ENCODE measurements around the gene ZNF346. TPM values are rescaled to one million over a fixed set of nuclear protein-coding genes. Genes with fewer than 3 reads are reported as not detected.

The ZNF346 gene
- total RNA-seq, 1 experiment from 2014 or later, result 31.2 TPM

DNA sequence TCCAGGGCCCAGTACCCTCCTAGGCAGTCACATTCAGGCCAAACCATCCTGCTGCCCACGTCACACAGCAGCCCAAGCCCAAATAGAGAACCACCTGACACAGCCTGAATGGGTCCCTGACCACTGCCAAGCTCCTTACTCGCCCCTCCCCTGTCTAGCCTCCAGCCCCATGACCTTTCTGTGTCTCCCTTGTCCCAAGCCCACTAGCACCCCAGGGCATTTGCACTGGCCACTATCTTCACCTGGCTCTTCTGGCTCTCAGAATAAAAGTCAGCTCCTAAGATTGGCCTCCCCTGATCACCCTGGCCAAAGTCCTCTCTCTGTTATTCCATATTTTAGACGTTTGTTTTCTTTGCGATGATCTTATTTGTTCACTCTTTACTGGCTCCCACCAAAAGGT, 84.7 kb downstream of the ZNF346 start:
- no peaks in the 10 kb centered on the region for H3K9me3 Mint-ChIP-seq (ENCODE audit: low read depth, unreplicated experiment)
- peaks cover 27% of the 10 kb centered on the region for H3K4me1 Mint-ChIP-seq (ENCODE audit: low read depth, unreplicated experiment)
- peaks cover 6% of the 10 kb centered on the region for H3K36me3 Mint-ChIP-seq (ENCODE audit: insufficient read depth, unreplicated experiment)
- TF ChIP-seq, protein P1, sequence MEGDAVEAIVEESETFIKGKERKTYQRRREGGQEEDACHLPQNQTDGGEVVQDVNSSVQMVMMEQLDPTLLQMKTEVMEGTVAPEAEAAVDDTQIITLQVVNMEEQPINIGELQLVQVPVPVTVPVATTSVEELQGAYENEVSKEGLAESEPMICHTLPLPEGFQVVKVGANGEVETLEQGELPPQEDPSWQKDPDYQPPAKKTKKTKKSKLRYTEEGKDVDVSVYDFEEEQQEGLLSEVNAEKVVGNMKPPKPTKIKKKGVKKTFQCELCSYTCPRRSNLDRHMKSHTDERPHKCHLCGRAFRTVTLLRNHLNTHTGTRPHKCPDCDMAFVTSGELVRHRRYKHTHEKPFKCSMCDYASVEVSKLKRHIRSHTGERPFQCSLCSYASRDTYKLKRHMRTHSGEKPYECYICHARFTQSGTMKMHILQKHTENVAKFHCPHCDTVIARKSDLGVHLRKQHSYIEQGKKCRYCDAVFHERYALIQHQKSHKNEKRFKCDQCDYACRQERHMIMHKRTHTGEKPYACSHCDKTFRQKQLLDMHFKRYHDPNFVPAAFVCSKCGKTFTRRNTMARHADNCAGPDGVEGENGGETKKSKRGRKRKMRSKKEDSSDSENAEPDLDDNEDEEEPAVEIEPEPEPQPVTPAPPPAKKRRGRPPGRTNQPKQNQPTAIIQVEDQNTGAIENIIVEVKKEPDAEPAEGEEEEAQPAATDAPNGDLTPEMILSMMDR (IDR thresholded peaks at IDR 0.05; ENCODE audit: unreplicated experiment), result no peak
- CTCF ChIA-PET, result interaction anchor here (0.7 to 2.0 kb wide), 2 partner anchors 15 to 20 kb away, joined by 4 to 8 read pairs; partner anchors contain the start of gene FGFR4
- no TSS peak for BruUV-seq (replicated peaks)
- no peak for DNase-seq
- H3K27me3 Mint-ChIP-seq (ENCODE audit: unreplicated experiment), result no peaks in the 10 kb centered on the region
- no peak overlapping the region for H3K4me3 Mint-ChIP-seq (ENCODE audit: low read depth, unreplicated experiment)
- no peak overlapping the region for H3K27ac Mint-ChIP-seq (ENCODE audit: unreplicated experiment)
- intact Hi-C loops (cut with micrococcal nuclease; ENCODE audit: unreplicated experiment), result no loop called here

DNA sequence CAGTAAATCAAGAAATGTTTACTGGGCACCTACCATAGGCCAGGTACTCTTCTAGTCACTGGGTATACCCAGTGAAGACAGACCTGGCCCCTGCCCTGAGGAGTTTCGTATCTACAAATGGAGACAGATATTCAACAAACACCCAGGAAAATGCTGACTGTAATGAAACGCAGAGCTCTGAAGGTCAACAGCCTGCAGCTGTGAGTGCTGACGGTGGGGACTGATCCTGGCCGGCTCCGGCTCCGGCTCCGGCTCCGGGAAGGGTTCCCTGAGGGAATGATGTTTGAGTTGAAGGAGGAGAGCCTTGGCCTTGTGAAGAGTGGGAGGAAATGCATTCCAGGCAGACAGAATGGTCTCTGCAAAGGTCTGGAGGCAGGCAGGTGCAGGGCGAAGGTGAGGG, 87.3 kb downstream of the ZNF346 start:
- no TSS peak for BruUV-seq (replicated peaks)
- DNase-seq, result no peak
- intact Hi-C loops (cut with micrococcal nuclease; ENCODE audit: unreplicated experiment), result loop anchor here (5.0 to 10.0 kb wide), 2 partner anchors 192 to 345 kb away; partner anchors contain the start of genes PRELID1 and RAB24
- peak overlapping the region; percentile 6 for H3K27ac Mint-ChIP-seq (ENCODE audit: unreplicated experiment)
- no peaks in the 10 kb centered on the region for H3K9me3 Mint-ChIP-seq (ENCODE audit: low read depth, unreplicated experiment)
- TF ChIP-seq, protein P1 (IDR thresholded peaks at IDR 0.05; ENCODE audit: unreplicated experiment), result no peak
- no peak overlapping the region for H3K4me3 Mint-ChIP-seq (ENCODE audit: low read depth, unreplicated experiment)
- CTCF ChIA-PET, result interaction anchor here (4.7 kb wide), 1 partner anchor 23 kb away, joined by 73 read pairs; the partner anchor contains the start of gene FGFR4
- peaks cover 6% of the 10 kb centered on the region for H3K36me3 Mint-ChIP-seq (ENCODE audit: insufficient read depth, unreplicated experiment)
- H3K27me3 Mint-ChIP-seq (ENCODE audit: unreplicated experiment), result no peaks in the 10 kb centered on the region
- H3K4me1 Mint-ChIP-seq (ENCODE audit: low read depth, unreplicated experiment), result peaks cover 20% of the 10 kb centered on the region

DNA sequence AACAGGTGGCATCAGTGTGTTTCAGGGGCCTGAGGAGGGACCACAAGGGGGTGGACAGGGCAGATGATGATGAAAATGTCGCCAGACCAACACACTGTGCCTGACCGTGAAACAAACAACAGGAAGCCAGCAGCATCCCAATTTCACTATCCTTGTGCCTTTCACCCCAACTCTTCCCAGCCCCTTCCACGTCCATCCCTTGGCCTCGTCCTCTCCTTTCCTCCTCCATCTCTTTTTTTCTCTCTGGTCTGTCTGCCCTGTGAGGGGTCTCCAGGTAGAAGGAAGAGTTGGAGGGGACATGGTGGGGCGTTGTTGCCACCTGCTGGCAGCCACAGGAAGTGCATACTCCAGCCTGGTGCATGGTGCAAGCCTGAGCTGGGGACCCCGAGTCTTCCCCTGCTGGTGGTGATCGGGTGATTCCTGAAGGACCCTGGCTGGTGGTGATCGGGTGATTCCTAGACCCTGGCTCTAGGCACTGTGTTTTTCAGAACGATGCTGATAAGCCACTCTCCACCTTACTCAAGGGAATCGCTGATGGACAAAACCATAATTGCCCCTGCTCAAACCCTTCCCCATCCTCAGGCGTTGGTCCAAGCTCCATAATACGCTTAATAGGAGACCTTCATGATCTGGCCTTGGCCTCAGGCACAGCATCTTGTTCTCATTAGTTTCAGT, 89.4 kb downstream of the ZNF346 start:
- CTCF ChIA-PET, result interaction anchor here (0.6 to 4.7 kb wide), 14 partner anchors 14 to 452 kb away, joined by 3 to 73 read pairs (median 5); partner anchors contain the start of gene FGFR4
- intact Hi-C loops (cut with micrococcal nuclease; ENCODE audit: unreplicated experiment), result loop anchor here (1.0 to 10.0 kb wide), 4 partner anchors 40 to 451 kb away; partner anchors contain the start of genes PRELID1 and RAB24
- peak overlapping the region; percentile 73 for H3K27ac Mint-ChIP-seq (ENCODE audit: unreplicated experiment)
- H3K4me1 Mint-ChIP-seq (ENCODE audit: low read depth, unreplicated experiment), result peaks cover 20% of the 10 kb centered on the region
- peaks cover 6% of the 10 kb centered on the region for H3K36me3 Mint-ChIP-seq (ENCODE audit: insufficient read depth, unreplicated experiment)
- no peaks in the 10 kb centered on the region for H3K27me3 Mint-ChIP-seq (ENCODE audit: unreplicated experiment)
- H3K9me3 Mint-ChIP-seq (ENCODE audit: low read depth, unreplicated experiment), result no peaks in the 10 kb centered on the region
- peak; percentile 85 for DNase-seq
- BruUV-seq (replicated peaks), result no TSS peak
- H3K4me3 Mint-ChIP-seq (ENCODE audit: low read depth, unreplicated experiment), result peak overlapping the region; percentile 51
- TF ChIP-seq, protein P1 (IDR thresholded peaks at IDR 0.05; ENCODE audit: unreplicated experiment), result peak; percentile 98

DNA sequence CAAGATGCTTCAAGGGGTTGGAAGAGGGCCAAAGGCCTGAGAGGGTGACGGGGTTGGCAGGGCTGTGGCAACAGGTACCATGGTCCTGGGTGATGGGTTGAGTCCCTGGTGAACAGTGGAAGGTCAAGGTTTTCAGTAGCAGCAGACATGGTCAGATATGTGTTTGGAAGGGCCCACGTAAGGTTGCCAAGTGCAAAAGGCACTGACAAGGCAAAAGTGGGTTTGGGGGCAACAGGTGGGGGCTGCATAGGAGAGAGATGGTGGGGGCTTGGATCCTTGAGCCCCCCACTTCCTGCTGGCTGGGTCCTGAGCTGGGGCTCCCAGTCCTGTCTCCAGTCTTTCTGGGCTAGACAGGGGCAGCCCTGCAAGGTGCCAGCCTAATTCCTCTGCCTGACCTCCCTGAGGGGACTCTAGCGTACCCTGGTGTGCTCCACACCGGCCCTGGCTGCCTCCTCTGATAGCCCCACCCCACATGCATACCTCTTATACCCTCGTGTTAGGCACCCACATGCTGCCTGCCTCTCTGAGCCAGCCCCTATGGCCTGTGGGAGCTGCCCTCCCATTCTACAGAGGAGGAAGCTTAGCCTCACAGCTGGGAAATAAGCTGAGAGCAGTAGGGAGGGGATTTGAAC, 90.2 kb downstream of the ZNF346 start:
- BruUV-seq (replicated peaks), result no TSS peak
- H3K4me1 Mint-ChIP-seq (ENCODE audit: low read depth, unreplicated experiment), result peaks cover 20% of the 10 kb centered on the region
- no peaks in the 10 kb centered on the region for H3K9me3 Mint-ChIP-seq (ENCODE audit: low read depth, unreplicated experiment)
- H3K36me3 Mint-ChIP-seq (ENCODE audit: insufficient read depth, unreplicated experiment), result peaks cover 6% of the 10 kb centered on the region
- H3K4me3 Mint-ChIP-seq (ENCODE audit: low read depth, unreplicated experiment), result no peak overlapping the region
- TF ChIP-seq, protein P1 (IDR thresholded peaks at IDR 0.05; ENCODE audit: unreplicated experiment), result no peak
- H3K27me3 Mint-ChIP-seq (ENCODE audit: unreplicated experiment), result no peaks in the 10 kb centered on the region
- CTCF ChIA-PET, result interaction anchor here (0.6 to 4.7 kb wide), 15 partner anchors 23 to 453 kb away, joined by 3 to 73 read pairs (median 5); partner anchors contain the start of gene FGFR4
- H3K27ac Mint-ChIP-seq (ENCODE audit: unreplicated experiment), result no peak overlapping the region
- intact Hi-C loops (cut with micrococcal nuclease; ENCODE audit: unreplicated experiment), result loop anchor here (2.0 to 10.0 kb wide), 3 partner anchors 190 to 452 kb away; partner anchors contain the start of genes PRELID1 and RAB24
- DNase-seq, result no peak

Measured in Calu3 (cell line).